Epithelial cell of proximal tubule (primary cell): ENCODE measurements around the gene ASCL2. TPM values are rescaled to one million over a fixed set of nuclear protein-coding genes. Genes with fewer than 3 reads are reported as not detected.

Source experiments
- DNase-seq: peaks from one replicate; pipeline ENCODE4 v3.0.0-alpha.2; 2011; ENCODE audit warnings: low read depth
- H3K4me3 ChIP-seq: 2 replicates; pipeline ENCODE4 v1.5.1; 2011; ENCODE audit warnings: low read depth, mild to moderate bottlenecking, low read length
- total RNA-seq: library from RNA; depleted of rRNA; stranded (reverse); fragments of >200 nt; gene quantifications from 2 replicates; pipeline ENCODE4 v1.2.3, GENCODE V29; 2015
- TF ChIP-seq, protein P1 (sequence below): conservative IDR thresholded peaks from 2 replicates; pipeline ENCODE4 v1.5.1; 2012; ENCODE audit warnings: low read depth, mild to moderate bottlenecking, low read length

ASCL2 gene
- total RNA-seq, 1 donor from 2014 or later = 0.12 TPM

DNA sequence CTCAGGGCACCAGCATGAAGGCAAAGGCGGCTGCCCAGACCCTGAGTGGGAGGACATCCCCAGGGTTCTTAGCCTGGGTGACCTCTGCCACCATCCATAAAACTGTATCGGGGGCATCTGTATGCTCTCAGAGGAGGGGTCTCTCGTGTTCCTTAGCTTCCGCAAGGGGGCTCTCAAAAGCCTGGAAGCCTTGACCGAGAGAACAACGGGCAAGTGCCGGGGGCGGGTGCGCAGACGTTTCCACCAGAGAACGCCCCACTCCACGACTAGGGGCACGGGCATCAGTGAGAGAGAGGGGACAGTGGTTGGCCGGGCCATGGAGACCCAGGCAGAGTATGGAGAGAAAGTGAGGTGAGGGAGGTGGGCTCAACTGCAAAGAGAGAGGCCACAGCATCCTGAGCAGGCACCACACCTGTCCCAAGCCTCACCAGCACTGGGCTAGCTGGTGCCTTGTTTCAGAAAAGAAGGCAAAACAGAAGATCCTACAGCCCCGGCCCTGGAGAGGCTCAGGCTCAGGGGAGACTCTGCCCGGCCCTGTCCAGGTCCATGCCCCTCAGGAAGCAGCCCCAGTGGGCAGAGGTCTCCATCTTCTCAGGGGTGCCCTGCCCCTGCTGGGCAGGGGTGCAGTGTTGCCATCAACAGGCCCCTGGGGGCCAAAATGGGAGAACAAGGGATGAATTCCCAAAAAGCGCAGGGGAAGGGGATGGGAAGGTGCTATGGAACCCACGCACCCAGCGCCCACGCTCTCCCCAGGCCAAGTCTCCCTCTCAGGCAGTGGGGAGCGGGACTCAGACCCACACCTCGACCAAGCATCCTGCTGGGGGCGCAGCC lies 37.3 kb upstream of the ASCL2 start:
- TF ChIP-seq, protein P1, sequence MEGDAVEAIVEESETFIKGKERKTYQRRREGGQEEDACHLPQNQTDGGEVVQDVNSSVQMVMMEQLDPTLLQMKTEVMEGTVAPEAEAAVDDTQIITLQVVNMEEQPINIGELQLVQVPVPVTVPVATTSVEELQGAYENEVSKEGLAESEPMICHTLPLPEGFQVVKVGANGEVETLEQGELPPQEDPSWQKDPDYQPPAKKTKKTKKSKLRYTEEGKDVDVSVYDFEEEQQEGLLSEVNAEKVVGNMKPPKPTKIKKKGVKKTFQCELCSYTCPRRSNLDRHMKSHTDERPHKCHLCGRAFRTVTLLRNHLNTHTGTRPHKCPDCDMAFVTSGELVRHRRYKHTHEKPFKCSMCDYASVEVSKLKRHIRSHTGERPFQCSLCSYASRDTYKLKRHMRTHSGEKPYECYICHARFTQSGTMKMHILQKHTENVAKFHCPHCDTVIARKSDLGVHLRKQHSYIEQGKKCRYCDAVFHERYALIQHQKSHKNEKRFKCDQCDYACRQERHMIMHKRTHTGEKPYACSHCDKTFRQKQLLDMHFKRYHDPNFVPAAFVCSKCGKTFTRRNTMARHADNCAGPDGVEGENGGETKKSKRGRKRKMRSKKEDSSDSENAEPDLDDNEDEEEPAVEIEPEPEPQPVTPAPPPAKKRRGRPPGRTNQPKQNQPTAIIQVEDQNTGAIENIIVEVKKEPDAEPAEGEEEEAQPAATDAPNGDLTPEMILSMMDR = no peak
- DNase-seq = no peak
- H3K4me3 ChIP-seq = no peak overlapping the region

DNA sequence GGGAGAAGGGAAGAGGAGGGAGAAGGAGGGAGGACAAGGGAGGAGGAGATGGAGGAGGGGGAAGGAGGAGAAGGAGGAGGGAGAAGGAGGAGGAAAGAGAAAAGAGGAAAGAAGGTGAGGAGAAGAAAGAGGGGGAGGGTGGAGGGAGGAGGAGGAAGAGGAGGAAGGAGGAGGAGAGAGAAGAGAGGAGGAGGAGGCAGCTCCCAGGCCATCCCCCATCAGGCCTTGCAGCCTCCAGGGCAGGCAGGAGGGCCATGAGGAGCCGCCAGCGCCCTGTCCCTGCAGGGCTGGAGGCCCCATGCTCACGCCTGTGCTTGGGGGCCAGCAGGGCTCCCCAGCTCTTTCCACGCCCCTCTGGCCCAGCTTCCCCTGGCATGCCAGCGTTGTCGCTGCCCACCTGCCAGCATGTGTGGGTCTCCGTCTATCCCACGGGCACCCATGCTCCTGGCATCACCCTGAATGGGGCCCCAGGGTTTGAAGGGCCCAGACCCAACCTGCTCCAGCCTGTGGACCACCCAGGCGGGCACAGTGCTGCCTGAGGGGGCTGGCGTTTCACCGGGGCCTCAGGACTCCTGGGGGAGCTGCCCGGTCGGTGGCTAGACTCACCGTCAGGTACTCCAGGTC lies 36.6 kb upstream of the ASCL2 start:
- TF ChIP-seq, protein P1 = no peak
- H3K4me3 ChIP-seq = no peak overlapping the region
- DNase-seq = no peak

DNA sequence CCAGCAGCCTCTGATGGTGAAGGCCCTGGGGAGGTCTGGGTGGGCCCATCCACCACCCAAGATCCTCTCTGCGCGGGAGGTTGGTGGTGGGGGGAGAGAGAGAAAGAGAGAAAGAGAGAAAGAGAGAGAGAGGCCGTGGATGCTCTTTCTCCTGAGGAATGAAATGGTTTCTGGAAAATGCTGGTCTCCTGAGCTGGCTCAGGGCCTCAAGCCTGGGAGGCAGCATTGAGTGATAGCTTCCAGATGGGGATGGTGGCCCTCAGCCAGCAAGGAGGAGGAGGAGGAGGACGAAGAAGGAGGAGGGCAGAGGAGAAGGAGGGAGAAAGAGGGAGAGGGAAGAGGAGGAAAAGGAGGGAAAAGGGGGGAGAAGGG lies 36.0 kb upstream of the ASCL2 start:
- TF ChIP-seq, protein P1 = no peak
- no peak overlapping the region for H3K4me3 ChIP-seq
- no peak for DNase-seq

DNA sequence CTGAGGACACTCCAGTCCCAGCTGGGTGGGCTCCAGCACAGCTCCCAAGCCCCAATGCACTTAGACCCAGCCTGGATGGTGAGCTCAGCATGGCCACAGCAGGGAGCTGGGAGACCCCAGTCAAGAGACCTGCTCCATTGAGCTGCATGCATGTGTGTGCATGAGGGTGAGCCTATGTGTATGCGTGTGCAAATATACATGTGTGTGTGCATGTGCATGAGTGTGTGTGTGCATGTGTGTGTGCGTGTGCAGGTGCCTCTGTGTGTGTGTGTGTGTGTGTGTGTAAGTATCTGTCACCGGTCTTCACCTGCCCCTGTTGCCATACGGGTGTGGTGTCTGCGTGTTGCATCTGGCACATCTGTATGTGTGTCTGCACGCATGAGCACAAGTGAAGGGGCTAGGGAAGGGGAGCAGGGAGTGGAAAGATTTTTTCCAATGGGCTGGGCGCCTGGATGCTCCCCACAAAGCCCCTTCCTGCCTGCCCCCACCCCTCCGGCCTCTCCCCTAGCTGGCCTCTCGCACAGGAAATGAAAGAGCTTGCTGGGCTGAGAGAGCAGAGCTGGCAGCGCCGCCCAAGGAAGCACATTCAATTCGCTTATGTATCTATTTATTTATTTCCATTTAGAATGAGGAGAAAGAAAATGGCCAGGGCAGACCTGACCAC lies 35.5 kb upstream of the ASCL2 start:
- no peak overlapping the region for H3K4me3 ChIP-seq
- DNase-seq = no peak
- TF ChIP-seq, protein P1 = no peak

DNA sequence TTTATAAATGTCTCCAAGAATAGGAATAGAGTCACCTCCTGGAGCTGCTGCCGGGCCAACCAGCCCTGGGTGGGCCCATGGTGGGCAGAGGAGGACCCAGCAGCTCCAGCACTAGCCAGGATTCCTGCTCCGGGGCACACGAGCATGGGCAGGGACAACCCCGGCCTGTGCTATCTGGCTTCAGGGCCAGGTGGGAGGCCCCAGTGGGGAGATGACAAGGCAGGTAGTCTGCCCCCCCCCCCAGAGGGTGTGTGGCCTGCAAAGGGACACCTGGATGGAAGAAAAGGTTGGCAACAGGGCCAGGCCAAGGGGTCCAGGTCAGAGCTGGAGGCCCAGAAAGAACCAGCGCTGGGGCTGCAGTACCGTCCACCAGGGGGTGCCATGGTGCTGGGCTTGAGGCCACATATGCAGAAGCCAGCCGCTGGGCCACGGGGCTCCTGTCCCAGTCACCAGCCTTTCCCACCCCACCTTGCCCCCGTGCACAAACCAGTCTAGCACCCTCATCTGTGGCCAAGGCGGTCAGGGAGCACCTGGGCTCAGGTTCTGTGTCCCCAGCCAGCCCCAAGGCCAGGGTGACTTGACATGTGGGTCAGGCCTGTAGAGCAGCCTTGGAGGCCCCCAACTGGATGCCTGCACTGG lies 34.9 kb upstream of the ASCL2 start:
- no peak overlapping the region for H3K4me3 ChIP-seq
- TF ChIP-seq, protein P1 = peak; percentile 85
- DNase-seq = no peak

DNA sequence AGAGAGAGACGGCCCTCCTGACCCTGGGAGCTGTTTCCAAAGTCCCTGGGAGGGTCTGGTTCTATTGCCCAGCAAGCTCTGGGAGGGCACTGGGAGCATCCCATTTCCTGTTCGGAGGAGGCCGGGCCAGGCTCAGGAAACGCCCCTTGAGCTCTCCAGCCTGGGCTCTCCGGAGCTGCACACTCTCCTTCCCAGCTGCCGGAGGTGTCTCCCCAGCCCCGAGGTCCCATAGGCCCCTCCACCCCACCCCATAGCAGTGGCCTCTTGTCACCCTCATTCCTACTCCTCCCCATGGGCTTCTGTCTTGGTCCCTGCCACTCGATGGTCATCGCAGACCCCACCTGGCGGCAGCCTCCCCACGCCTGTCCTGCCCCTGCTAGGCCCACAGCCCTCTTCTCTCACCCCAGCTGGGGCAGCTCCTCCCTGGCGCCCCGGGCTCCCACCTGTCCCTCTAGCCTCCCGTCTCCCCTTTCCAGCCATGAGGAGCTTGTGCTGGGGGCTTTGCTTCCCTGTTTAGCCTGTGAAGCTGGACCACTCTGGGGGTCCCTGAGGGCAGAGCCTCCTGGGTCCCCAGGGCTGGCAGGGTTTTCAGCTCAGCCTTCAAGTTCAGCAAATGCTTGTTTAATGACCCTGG lies 34.2 kb upstream of the ASCL2 start:
- TF ChIP-seq, protein P1 = no peak
- no peak for DNase-seq
- H3K4me3 ChIP-seq = no peak overlapping the region
